Activated CD8-positive, alpha-beta memory T cell treated with anti-CD3 and anti-CD28 coated beads, Interleukin-2, amount 50 U/mL, for 24 hours (primary cell): ENCODE data around the gene POTEH.
"Not testable (repeated sequence)": the region's sequence is repeated elsewhere in the genome, so short reads cannot be mapped to it uniquely, and the experiment has no call there.

Experiments
- DNase-seq: peaks from one replicate; pipeline ENCODE4 v3.0.0-alpha.2; 2020; ENCODE audit errors: extremely low read depth

The POTEH gene

DNA sequence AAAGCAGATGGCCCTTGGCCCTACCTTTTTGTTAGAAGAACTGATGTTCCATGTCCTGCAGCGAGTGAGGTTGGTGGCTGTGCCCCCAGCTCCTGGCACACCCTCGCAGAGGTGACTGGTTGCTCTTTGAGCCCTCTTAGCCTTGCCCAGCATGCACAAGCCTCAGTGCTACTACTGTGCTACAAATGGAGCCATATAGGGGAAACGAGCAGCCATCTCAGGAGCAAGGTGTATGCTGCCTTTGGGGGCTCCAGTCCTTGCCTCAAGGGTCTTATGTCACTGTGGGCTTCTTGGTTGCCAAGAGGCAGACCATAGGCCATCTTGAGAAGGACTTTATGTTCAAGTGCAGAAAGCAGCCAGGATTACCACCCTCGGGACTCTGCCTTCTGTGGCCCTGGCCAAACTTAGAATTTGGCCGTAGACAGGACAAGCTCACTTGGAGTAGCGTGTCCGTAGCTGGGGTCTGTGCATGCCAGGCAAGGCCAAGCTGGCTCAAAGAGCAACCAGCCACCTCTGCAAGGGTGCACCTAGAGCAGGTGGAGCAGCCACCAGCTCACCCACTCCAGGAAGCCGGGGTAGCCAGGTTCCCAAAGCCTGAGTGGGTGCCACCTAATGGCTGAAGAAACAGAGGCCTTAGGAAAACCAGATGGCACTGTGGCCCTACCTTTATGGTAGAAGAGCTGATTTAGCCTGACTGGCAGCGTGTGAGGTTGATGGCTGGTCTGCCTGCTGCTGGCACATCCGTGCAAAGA lies 48.5 kb downstream of the POTEH start:
- DNase-seq: not testable (repeated sequence)

GRCh38 chr22:15738909-15739391 lies 49.1 kb downstream of the POTEH start:
- DNase-seq: not testable (repeated sequence)

GRCh38 chr22:15747636-15748323 lies 58.0 kb downstream of the POTEH start:
- not testable (repeated sequence) for DNase-seq

- not testable (repeated sequence) for DNase-seq
These were observed 59.5 kb downstream of the POTEH start for GRCh38 chr22:15749181-15749970.

DNA sequence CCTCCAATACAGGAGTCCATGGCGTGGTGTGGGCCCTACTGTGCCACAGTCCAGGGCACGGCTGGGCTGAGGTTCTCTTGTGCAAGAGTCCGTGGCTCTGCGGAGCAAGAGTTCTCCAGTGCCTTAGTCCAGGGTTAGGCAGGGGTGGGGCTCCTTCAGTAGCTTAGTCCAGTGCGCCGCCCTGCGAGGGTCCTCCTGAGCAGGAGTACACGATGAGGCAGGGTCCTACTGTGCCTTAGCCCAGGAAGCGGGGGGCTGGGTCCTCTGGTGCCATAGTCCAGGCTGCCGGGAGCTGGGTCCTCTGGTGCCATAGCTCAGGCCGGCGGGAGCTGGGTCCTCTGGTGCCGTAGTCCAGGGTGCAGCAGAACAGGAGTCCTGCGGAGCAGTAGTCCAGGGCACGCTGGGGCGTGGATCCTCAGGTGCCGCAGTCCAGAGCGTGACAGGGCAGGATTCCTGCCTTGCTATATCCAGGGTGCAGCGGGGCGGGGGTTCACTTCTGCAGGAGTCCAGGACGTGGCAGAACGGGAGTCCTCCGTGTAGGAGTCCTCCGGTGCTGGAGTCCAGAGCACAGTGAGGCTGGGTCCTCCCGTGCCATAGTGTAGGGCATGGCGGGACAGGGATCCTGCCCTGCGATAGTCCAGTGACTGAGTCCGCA lies 69.7 kb downstream of the POTEH start:
- DNase-seq: not testable (repeated sequence)

DNA sequence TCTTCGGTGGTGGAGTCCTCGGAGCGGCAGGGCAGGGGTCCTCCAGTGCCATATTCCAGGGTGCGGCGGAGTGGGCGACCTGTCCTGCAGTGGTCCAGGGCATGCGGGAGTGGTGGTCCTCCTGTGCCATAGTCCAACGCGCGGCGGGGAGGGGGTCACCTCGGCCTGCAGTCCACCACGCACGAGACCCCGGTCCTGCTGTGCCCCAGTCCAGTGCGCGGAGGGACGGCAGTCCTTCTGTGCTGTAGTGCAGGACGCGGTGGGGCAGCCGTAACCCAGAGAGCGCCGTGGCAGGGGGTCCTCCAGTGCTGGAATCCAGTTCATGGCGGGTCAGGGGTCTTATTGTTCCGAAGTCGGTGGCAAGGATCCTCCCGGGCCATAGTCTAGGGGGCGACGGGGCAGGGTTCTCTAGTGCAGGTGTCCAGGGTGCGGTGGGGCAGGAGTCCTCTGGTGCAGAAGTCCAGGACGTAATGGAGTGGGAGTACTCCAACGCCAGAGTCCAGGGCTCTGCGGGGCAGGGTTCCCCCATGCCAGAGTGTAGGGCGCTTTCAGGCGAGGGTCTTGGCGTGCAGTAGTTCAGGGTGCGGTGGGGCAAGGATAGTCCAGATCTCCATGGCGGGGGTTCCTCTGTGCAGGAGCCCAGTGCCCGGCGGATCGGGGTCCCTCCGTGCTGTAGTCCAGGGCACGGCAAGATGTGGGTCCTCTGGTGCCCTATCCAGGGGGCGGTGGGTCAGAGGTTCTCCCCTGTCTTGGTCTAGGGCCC lies 70.7 kb downstream of the POTEH start:
- DNase-seq: not testable (repeated sequence)

GRCh38 chr22:15761151-15761777 lies 71.4 kb downstream of the POTEH start:
- DNase-seq: not testable (repeated sequence)

- not testable (repeated sequence) for DNase-seq
These were observed 73.7 kb downstream of the POTEH start for GRCh38 chr22:15763559-15763958.
